Fibroblast of lung (primary cell): ENCODE measurements around the gene STRIP2. TPM values are rescaled to one million over a fixed set of nuclear protein-coding genes. Genes with fewer than 3 reads are reported as not detected.
"Not testable (repeated sequence)": the region's sequence is repeated elsewhere in the genome, so short reads cannot be mapped to it uniquely, and the experiment has no call there.

Source experiments
- DNase-seq, 2 donors: peaks; one replicate each; pipeline versions ENCODE4 v3.0.0 to v3.0.0-alpha.2; 2010; ENCODE audit warnings: low read depth in 2 of 2
- H2AFZ ChIP-seq: 2 replicates; pipeline ENCODE4 v1.5.1; 2012; ENCODE audit warnings: low read length, control low read depth, inconsistent platforms
- H3K27ac ChIP-seq: 2 replicates; pipeline ENCODE4 v1.5.1; 2011; ENCODE audit warnings: low read length, control low read depth; ENCODE audit not compliant: insufficient read depth
- H3K27me3 ChIP-seq: 2 replicates; pipeline ENCODE4 v1.5.1; 2011; ENCODE audit warnings: mild to moderate bottlenecking, low read length; ENCODE audit not compliant: control insufficient read depth, insufficient read depth
- H3K36me3 ChIP-seq: 2 replicates; pipeline ENCODE4 v1.5.1; 2011; ENCODE audit warnings: low read length; ENCODE audit not compliant: control insufficient read depth, insufficient read depth
- H3K4me1 ChIP-seq: 2 replicates; pipeline ENCODE4 v1.5.1; 2011; ENCODE audit warnings: low read length; ENCODE audit not compliant: control insufficient read depth, insufficient read depth; ENCODE audit errors: extremely low read depth
- H3K4me2 ChIP-seq: 2 replicates; pipeline ENCODE4 v1.5.1; 2011; ENCODE audit warnings: low read length, control low read depth; ENCODE audit not compliant: insufficient read depth; ENCODE audit errors: extremely low read depth
- H3K4me3 ChIP-seq, 4 experiments: fragments of 200-600 bp in 1 of 4; sonication (generic) in 1 of 4; replicated peaks in 1 of 4; 2 replicates each; pipeline ENCODE4 v1.5.1; 2011 to 2016; ENCODE audit warnings: low read length in 4 of 4, low read depth in 3 of 4, mild to moderate bottlenecking in 3 of 4, control low read depth in 2 of 4, inconsistent platforms in 1 of 4, mixed read lengths in 1 of 4; ENCODE audit not compliant: insufficient read depth in 1 of 4; ENCODE audit errors: control extremely low read depth in 1 of 4
- H3K79me2 ChIP-seq: 2 replicates; pipeline ENCODE4 v1.5.1; 2012; ENCODE audit warnings: mild to moderate bottlenecking, low read length, inconsistent platforms; ENCODE audit not compliant: control insufficient read depth, insufficient read depth
- H3K9ac ChIP-seq: 2 replicates; pipeline ENCODE4 v1.5.1; 2011; ENCODE audit warnings: mild to moderate bottlenecking, low read length, control low read depth; ENCODE audit not compliant: insufficient read depth
- H3K9me3 ChIP-seq: 2 replicates; pipeline ENCODE4 v1.5.1; 2012; ENCODE audit warnings: low read depth, low read length; ENCODE audit not compliant: control insufficient read depth, insufficient read depth
- H4K20me1 ChIP-seq: 2 replicates; pipeline ENCODE4 v1.5.1; 2011; ENCODE audit warnings: low read length; ENCODE audit not compliant: control insufficient read depth, insufficient read depth; ENCODE audit errors: extremely low read depth
- EZH2 ChIP-seq: IDR thresholded peaks from 2 replicates; pipeline ENCODE4 v1.5.1; 2012; ENCODE audit warnings: low read length, control low read depth, mild to moderate bottlenecking; ENCODE audit errors: missing control alignments
- polyA plus RNA-seq, 2 donors: library from polyadenylated mRNA; depleted of rRNA in 1 of 2; stranded (reverse) in 1 of 2; unstranded in 1 of 2; fragments of >200 nt; gene quantifications; 2 replicates each; pipeline ENCODE4 v1.2.1, GENCODE V29; 2011 to 2012; ENCODE audit warnings: missing spikeins in 1 of 2
- total RNA-seq: library from RNA; depleted of rRNA; stranded (reverse); fragments of >200 nt; gene quantifications from 2 replicates; pipeline ENCODE4 v1.2.1, GENCODE V29; 2014
- TF ChIP-seq, protein P1 (sequence below), 2 donors: IDR thresholded peaks in 1 of 2; conservative IDR thresholded peaks in 1 of 2; 1 replicate in 1 of 2; 2 replicates in 1 of 2; pipeline ENCODE4 v1.5.1; 2011 to 2012; ENCODE audit warnings: low read length in 2 of 2, control low read depth in 1 of 2, inconsistent platforms in 1 of 2, low read depth in 1 of 2, mild to moderate bottlenecking in 1 of 2

Gene STRIP2
- total and polyA plus RNA-seq, 2 donors (not counting 1 experiment from before 2014, with no cell fraction given) = 1.9 to 10.9 TPM

DNA sequence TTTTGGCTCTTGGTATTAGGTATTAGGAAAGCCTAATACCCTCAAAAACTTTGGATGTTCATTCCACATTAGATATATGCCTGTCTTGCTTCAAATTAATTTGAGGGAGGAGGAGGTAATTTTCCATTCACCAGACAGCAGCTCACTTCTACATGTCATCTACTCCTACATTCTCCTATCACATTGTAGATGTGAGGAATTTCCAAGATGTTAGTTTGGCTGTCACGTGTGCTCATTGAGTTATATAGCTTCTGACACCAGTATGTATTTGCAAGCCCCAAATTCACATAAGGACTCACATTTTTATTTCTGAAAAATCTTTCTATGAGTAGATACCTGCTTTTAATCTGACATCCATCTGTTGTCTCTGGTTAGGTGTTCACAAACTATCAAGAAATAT, 45.6 kb downstream of the STRIP2 start:
- TF ChIP-seq, protein P1, sequence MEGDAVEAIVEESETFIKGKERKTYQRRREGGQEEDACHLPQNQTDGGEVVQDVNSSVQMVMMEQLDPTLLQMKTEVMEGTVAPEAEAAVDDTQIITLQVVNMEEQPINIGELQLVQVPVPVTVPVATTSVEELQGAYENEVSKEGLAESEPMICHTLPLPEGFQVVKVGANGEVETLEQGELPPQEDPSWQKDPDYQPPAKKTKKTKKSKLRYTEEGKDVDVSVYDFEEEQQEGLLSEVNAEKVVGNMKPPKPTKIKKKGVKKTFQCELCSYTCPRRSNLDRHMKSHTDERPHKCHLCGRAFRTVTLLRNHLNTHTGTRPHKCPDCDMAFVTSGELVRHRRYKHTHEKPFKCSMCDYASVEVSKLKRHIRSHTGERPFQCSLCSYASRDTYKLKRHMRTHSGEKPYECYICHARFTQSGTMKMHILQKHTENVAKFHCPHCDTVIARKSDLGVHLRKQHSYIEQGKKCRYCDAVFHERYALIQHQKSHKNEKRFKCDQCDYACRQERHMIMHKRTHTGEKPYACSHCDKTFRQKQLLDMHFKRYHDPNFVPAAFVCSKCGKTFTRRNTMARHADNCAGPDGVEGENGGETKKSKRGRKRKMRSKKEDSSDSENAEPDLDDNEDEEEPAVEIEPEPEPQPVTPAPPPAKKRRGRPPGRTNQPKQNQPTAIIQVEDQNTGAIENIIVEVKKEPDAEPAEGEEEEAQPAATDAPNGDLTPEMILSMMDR (conservative IDR thresholded peaks at IDR 0.05 in 1 of 2, IDR thresholded peaks at IDR 0.05 in 1 of 2; ENCODE audit: low read depth in 1 of 2, low read length in 2 of 2) = no peak
- TF ChIP-seq EZH2 = no peak
- no peaks in the 10 kb centered on the region for H3K79me2 ChIP-seq

DNA sequence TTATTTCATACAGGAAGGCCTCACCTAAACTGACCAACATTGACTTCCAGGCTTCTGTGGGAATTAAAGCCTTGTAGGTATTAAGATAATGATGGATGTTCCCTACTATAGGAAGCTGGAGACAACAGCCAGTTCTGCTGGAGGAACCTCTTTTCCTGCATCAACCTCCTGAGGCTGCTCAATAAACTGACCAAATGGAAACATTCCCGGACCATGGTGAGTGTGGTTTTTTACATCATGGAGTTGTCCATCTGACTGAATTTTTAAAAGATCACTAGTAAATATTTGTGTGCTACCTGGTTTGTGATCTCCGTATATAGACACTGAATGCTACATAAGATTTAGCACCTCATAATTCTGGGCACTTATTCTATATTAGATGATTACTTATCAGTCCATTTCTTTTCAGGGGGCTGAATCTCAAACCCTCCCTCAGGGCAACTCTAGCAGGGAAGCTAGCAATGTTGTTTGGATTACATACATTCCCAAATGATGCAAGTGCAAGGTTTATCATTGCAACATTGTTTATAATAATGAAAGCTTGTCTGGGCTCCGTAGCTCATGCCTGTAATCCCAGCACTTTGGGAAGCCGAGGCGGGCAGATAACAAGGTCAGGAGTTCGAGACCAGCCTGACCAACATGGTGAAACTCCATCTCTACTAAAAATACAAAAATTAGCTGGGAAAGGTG, 46.6 kb downstream of the STRIP2 start:
- H3K4me1 ChIP-seq = no peaks in the 10 kb centered on the region

More for the DNA sequence above, 45.6 kb downstream of the STRIP2 start:
- Histone ChIP-seq H3K4me1 (no peaks in the 10 kb centered on the region), H3K27ac (no peak overlapping the region), H3K36me3 (no peaks in the 10 kb centered on the region), H3K9me3 (no peaks in the 10 kb centered on the region), H3K4me3 (no peak overlapping the region), H3K9ac (no peak overlapping the region), H3K4me2 (no peak overlapping the region), H3K27me3 (no peaks in the 10 kb centered on the region), H2AFZ (no peak overlapping the region), H4K20me1 (no peaks in the 10 kb centered on the region)
- DNase-seq = no peak

DNA sequence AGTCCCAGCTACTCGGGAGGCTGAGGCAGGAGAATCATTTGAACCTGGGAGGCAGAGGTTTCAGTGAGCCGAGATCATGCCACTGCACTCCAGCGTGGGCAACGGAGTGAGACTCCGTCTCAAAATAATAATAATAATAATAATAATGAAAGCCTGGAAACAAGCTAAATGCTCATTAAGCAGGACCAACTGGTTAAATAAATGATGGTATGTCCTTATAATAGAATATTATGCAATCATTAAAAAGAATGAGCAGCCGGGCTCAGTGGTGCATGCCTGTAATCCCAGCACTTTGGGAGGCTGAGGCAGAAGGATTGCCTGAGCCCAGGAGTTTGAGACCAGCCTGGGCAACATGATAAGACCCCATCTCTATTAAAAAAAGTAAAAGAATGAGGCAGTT, 47.1 kb downstream of the STRIP2 start:
- not testable (repeated sequence) for DNase-seq, H3K9me3 ChIP-seq, H3K27me3 ChIP-seq, H2AFZ ChIP-seq, H3K27ac ChIP-seq, H3K4me3 ChIP-seq, H3K4me1 ChIP-seq, H4K20me1 ChIP-seq, H3K36me3 ChIP-seq, H3K79me2 ChIP-seq, H3K9ac ChIP-seq, H3K4me2 ChIP-seq

More for the DNA sequence above, 46.6 kb downstream of the STRIP2 start:
- Histone ChIP-seq H3K79me2 (no peaks in the 10 kb centered on the region), H2AFZ (no peak overlapping the region), H3K4me3 (no peak overlapping the region), H3K27ac (no peak overlapping the region), H3K9ac (no peak overlapping the region), H3K9me3 (no peaks in the 10 kb centered on the region), H3K27me3 (no peaks in the 10 kb centered on the region), H3K4me2 (no peak overlapping the region), H3K36me3 (no peaks in the 10 kb centered on the region), H4K20me1 (no peaks in the 10 kb centered on the region)
- TF ChIP-seq, protein P1 (conservative IDR thresholded peaks at IDR 0.05 in 1 of 2, IDR thresholded peaks at IDR 0.05 in 1 of 2; ENCODE audit: low read depth in 1 of 2, low read length in 2 of 2) = no peak
- no peak for TF ChIP-seq EZH2
- peak in 1 of 2 donors; percentile 54 for DNase-seq
